ENCODE measurements around the gene PPP2R2D.
A peak's percentile ranks its signal among the peaks of the same experiment; 100 is the strongest.

Gene PPP2R2D

GRCh38 chr10:131921184-131921583 lies 20.4 kb downstream of the PPP2R2D start:
- H3K27ac ChIP-seq = peak overlapping the region; percentile 10; the same call in 1 of the 2 replicates
- TF ChIP-seq CTCF (conservative IDR thresholded peaks at IDR 0.05) (no peak), ZFX (IDR thresholded peaks at IDR 0.05) (no peak)

GRCh38 chr10:131923038-131923756 lies 22.4 kb downstream of the PPP2R2D start:
- no peak for TF ChIP-seq ZFX (IDR thresholded peaks at IDR 0.05)
- no peak for TF ChIP-seq CTCF (conservative IDR thresholded peaks at IDR 0.05)
- peak overlapping the region; percentile 35; the same call in 1 of the 2 replicates for H3K27ac ChIP-seq

GRCh38 chr10:131925011-131925649 lies 24.3 kb downstream of the PPP2R2D start:
- peak overlapping the region; percentile 65 for H3K27ac ChIP-seq
- TF ChIP-seq ZFX (IDR thresholded peaks at IDR 0.05) (no peak), CTCF (conservative IDR thresholded peaks at IDR 0.05) (no peak)

GRCh38 chr10:131925716-131926115 lies 24.9 kb downstream of the PPP2R2D start:
- peak overlapping the region; percentile 65 for H3K27ac ChIP-seq
- TF ChIP-seq ZFX (IDR thresholded peaks at IDR 0.05) = no peak
- no peak for TF ChIP-seq CTCF (conservative IDR thresholded peaks at IDR 0.05)

GRCh38 chr10:131926253-131926652 lies 25.4 kb downstream of the PPP2R2D start:
- H3K27ac ChIP-seq = peak overlapping the region; percentile 65
- TF ChIP-seq ZFX (IDR thresholded peaks at IDR 0.05) = no peak

- no peak for TF ChIP-seq ZFX (IDR thresholded peaks at IDR 0.05)
- no peak for TF ChIP-seq CTCF (conservative IDR thresholded peaks at IDR 0.05)
- H3K27ac ChIP-seq = peak overlapping the region; percentile 65
These were observed 26.2 kb downstream of the PPP2R2D start for GRCh38 chr10:131926743-131927595.

GRCh38 chr10:131928248-131929095 lies 27.7 kb downstream of the PPP2R2D start:
- H3K27ac ChIP-seq = peak overlapping the region; percentile 65

More at GRCh38 chr10:131928248-131929095, 27.7 kb downstream of the PPP2R2D start:
- TF ChIP-seq CTCF (conservative IDR thresholded peaks at IDR 0.05) (no peak), ZFX (IDR thresholded peaks at IDR 0.05) (no peak)

All from C4-2B (cell line).